ENCODE measurements around the gene SLFN11.
"Not testable (repeated sequence)": the region's sequence is repeated elsewhere in the genome, so short reads cannot be mapped to it uniquely, and the experiment has no call there.

SLFN11 gene

GRCh38 chr17:35373534-35373983, at the start of gene SLFN11:
SLFN11 (minus strand) TSS chr17:35373621; CDS start chr17:35363807, 9,814 bp downstream.
- no peak for TF ChIP-seq GATA1 (IDR thresholded peaks at IDR 0.05; ENCODE audit: low read depth, low read length)
- TF ChIP-seq POLR2A (IDR thresholded peaks at IDR 0.05; ENCODE audit: low read length): peak; percentile 90
- peak; percentile 80 to 86 for DNase-seq

- not testable (repeated sequence) for DNase-seq
Measured at GRCh38 chr17:35421069-35421468, 47.6 kb upstream of the SLFN11 start.

- DNase-seq: no peak
- TF ChIP-seq GATA1 (IDR thresholded peaks at IDR 0.05; ENCODE audit: low read depth, low read length): no peak
- TF ChIP-seq POLR2A (IDR thresholded peaks at IDR 0.05; ENCODE audit: low read length): no peak
Measured at GRCh38 chr17:35416659-35417058, 43.2 kb upstream of the SLFN11 start.

GRCh38 chr17:35414707-35415106, 41.3 kb upstream of the SLFN11 start:
- not testable (repeated sequence) for DNase-seq

GRCh38 chr17:35414247-35414646, 40.8 kb upstream of the SLFN11 start:
- TF ChIP-seq GATA1 (IDR thresholded peaks at IDR 0.05; ENCODE audit: low read depth, low read length) (no peak), POLR2A (IDR thresholded peaks at IDR 0.05; ENCODE audit: low read length) (no peak)
- no peak for DNase-seq

GRCh38 chr17:35407531-35407930, 34.1 kb upstream of the SLFN11 start:
- no peak for DNase-seq
- TF ChIP-seq GATA1 (IDR thresholded peaks at IDR 0.05; ENCODE audit: low read depth, low read length) (no peak), POLR2A (IDR thresholded peaks at IDR 0.05; ENCODE audit: low read length) (no peak)

- DNase-seq: no peak
- no peak for TF ChIP-seq POLR2A (IDR thresholded peaks at IDR 0.05; ENCODE audit: low read length)
- no peak for TF ChIP-seq GATA1 (IDR thresholded peaks at IDR 0.05; ENCODE audit: low read depth, low read length)
Measured at GRCh38 chr17:35406568-35406967, 33.1 kb upstream of the SLFN11 start.

GRCh38 chr17:35404360-35404759, 30.9 kb upstream of the SLFN11 start:
- DNase-seq: no peak
- no peak for TF ChIP-seq GATA1 (IDR thresholded peaks at IDR 0.05; ENCODE audit: low read depth, low read length)
- no peak for TF ChIP-seq POLR2A (IDR thresholded peaks at IDR 0.05; ENCODE audit: low read length)

GRCh38 chr17:35393783-35394182, 20.4 kb upstream of the SLFN11 start:
- DNase-seq: not testable (repeated sequence)

GRCh38 chr17:35390663-35391062, 17.2 kb upstream of the SLFN11 start:
- TF ChIP-seq GATA1 (IDR thresholded peaks at IDR 0.05; ENCODE audit: low read depth, low read length) (no peak), POLR2A (IDR thresholded peaks at IDR 0.05; ENCODE audit: low read length) (no peak)
- no peak for DNase-seq

- DNase-seq: no peak
- TF ChIP-seq GATA1 (IDR thresholded peaks at IDR 0.05; ENCODE audit: low read depth, low read length): no peak
- TF ChIP-seq POLR2A (IDR thresholded peaks at IDR 0.05; ENCODE audit: low read length): no peak
Measured at GRCh38 chr17:35390156-35390555, 16.7 kb upstream of the SLFN11 start.

GRCh38 chr17:35387496-35387895, 14.1 kb upstream of the SLFN11 start:
- TF ChIP-seq POLR2A (IDR thresholded peaks at IDR 0.05; ENCODE audit: low read length) (no peak), GATA1 (IDR thresholded peaks at IDR 0.05; ENCODE audit: low read depth, low read length) (no peak)
- DNase-seq: no peak

GRCh38 chr17:35377706-35378105, 4.3 kb upstream of the SLFN11 start:
- no peak for TF ChIP-seq GATA1 (IDR thresholded peaks at IDR 0.05; ENCODE audit: low read depth, low read length)
- TF ChIP-seq POLR2A (IDR thresholded peaks at IDR 0.05; ENCODE audit: low read length): no peak
- no peak for DNase-seq

- TF ChIP-seq POLR2A (IDR thresholded peaks at IDR 0.05; ENCODE audit: low read length): no peak
- no peak for TF ChIP-seq GATA1 (IDR thresholded peaks at IDR 0.05; ENCODE audit: low read depth, low read length)
- DNase-seq: no peak
Measured at GRCh38 chr17:35377068-35377467, 3.6 kb upstream of the SLFN11 start.

- TF ChIP-seq GATA1 (IDR thresholded peaks at IDR 0.05; ENCODE audit: low read depth, low read length) (no peak), POLR2A (IDR thresholded peaks at IDR 0.05; ENCODE audit: low read length) (no peak)
- no peak for DNase-seq
Measured at GRCh38 chr17:35376245-35376644, 2.8 kb upstream of the SLFN11 start.

- DNase-seq: no peak
Measured at GRCh38 chr17:35374766-35375344, 1.4 kb upstream of the SLFN11 start.

More at GRCh38 chr17:35374766-35375344, 1.4 kb upstream of the SLFN11 start:
- TF ChIP-seq POLR2A (IDR thresholded peaks at IDR 0.05; ENCODE audit: low read length): no peak
- TF ChIP-seq GATA1 (IDR thresholded peaks at IDR 0.05; ENCODE audit: low read depth, low read length): no peak
